ENCODE measurements around the gene RTL9.
"Not testable (repeated sequence)": the region's sequence is repeated elsewhere in the genome, so short reads cannot be mapped to it uniquely, and the experiment has no call there.

Gene RTL9

GRCh38 chrX:110346681-110347080 is 12.0 kb upstream of the RTL9 start:
- FAIRE-seq, result no peak

GRCh38 chrX:110359273-110359672 is 625 bp downstream of the RTL9 start:
- FAIRE-seq, result no peak

GRCh38 chrX:110363244-110363643 is 4.6 kb downstream of the RTL9 start:
- no peak for FAIRE-seq

- no peak for FAIRE-seq
These were observed 14.7 kb downstream of the RTL9 start for GRCh38 chrX:110373310-110373709.

GRCh38 chrX:110374559-110374958 is 15.9 kb downstream of the RTL9 start:
- no peak for FAIRE-seq

- no peak for FAIRE-seq
These were observed 22.6 kb downstream of the RTL9 start for GRCh38 chrX:110381216-110381615.

GRCh38 chrX:110383414-110383813 is 24.8 kb downstream of the RTL9 start:
- no peak for FAIRE-seq

GRCh38 chrX:110384490-110384889 is 25.8 kb downstream of the RTL9 start:
- FAIRE-seq, result no peak

- no peak for FAIRE-seq
These were observed 30.9 kb downstream of the RTL9 start for GRCh38 chrX:110389570-110389969.

- FAIRE-seq, result no peak
These were observed 32.4 kb downstream of the RTL9 start for GRCh38 chrX:110391086-110391485.

- no peak for FAIRE-seq
These were observed 36.0 kb downstream of the RTL9 start for GRCh38 chrX:110394651-110395050.

- no peak for FAIRE-seq
These were observed 37.2 kb downstream of the RTL9 start for GRCh38 chrX:110395877-110396276.

GRCh38 chrX:110396735-110397134 is 38.1 kb downstream of the RTL9 start:
- FAIRE-seq, result no peak

- no peak for FAIRE-seq
These were observed 38.7 kb downstream of the RTL9 start for GRCh38 chrX:110397339-110397738.

- no peak for FAIRE-seq
These were observed 39.3 kb downstream of the RTL9 start for GRCh38 chrX:110397904-110398303.

GRCh38 chrX:110399497-110399896 is 40.8 kb downstream of the RTL9 start:
- no peak for FAIRE-seq

- no peak for FAIRE-seq
These were observed 41.3 kb downstream of the RTL9 start for GRCh38 chrX:110399966-110400365.

- no peak for FAIRE-seq
These were observed 42.5 kb downstream of the RTL9 start for GRCh38 chrX:110401135-110401534.

GRCh38 chrX:110402091-110402849 is 43.6 kb downstream of the RTL9 start:
- FAIRE-seq, result no peak

GRCh38 chrX:110402850-110403221 is 44.2 kb downstream of the RTL9 start:
- no peak for FAIRE-seq

GRCh38 chrX:110403441-110404238 is 45.0 kb downstream of the RTL9 start:
- FAIRE-seq, result no peak

- FAIRE-seq, result no peak
These were observed 45.7 kb downstream of the RTL9 start for GRCh38 chrX:110404376-110404775.

- FAIRE-seq, result not testable (repeated sequence)
These were observed 47.6 kb downstream of the RTL9 start for GRCh38 chrX:110406250-110406649.

GRCh38 chrX:110406822-110407221 is 48.2 kb downstream of the RTL9 start:
- no peak for FAIRE-seq
